ENCODE measurements around the gene ZNF385B.
"Not testable (repeated sequence)": the region's sequence is repeated elsewhere in the genome, so short reads cannot be mapped to it uniquely, and the experiment has no call there.

Gene ZNF385B

DNA sequence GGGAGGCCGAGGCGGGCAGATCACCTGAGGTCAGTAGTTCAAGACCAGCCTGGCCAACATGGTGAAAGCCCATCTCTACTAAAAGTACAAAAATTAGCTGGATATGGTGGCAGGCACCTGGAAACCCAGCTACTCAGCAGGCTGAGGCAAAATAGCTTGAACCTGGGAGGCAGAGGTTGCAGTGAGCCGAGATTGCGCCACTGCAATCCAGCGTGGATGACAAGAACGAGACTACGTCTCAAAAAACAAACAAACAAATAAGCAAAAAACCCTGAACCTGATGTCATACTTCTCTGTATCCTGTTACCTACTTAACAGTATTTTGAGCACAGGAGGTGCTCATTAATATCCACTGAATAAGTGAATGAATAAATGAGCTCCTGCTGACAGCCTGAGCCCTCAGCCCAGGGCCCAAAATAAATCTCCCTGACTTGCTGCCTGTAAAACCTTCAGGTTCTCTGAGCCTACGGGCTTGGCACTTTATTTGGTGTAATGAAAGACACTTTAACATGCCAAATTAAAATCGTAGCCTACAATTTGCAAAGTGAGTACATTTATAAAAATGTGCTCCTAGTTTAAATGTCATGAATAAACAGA lies 215.1 kb downstream of the ZNF385B start:
- no peaks in the 10 kb centered on the region for H3K27me3 Mint-ChIP-seq (ENCODE audit: low read depth)
- no peak overlapping the region for H3K4me3 Mint-ChIP-seq
- no peak for TF ChIP-seq CTCF (IDR thresholded peaks at IDR 0.05; ENCODE audit: unreplicated experiment in 3 of 3)
- no peaks in the 10 kb centered on the region for H3K36me3 Mint-ChIP-seq (ENCODE audit: low read depth)
- H3K4me1 Mint-ChIP-seq: peaks cover 52% of the 10 kb centered on the region
- no peaks in the 10 kb centered on the region for H3K9me3 Mint-ChIP-seq
- peak overlapping the region in 1 of 3 experiments; percentile 42 for H3K27ac Mint-ChIP-seq

DNA sequence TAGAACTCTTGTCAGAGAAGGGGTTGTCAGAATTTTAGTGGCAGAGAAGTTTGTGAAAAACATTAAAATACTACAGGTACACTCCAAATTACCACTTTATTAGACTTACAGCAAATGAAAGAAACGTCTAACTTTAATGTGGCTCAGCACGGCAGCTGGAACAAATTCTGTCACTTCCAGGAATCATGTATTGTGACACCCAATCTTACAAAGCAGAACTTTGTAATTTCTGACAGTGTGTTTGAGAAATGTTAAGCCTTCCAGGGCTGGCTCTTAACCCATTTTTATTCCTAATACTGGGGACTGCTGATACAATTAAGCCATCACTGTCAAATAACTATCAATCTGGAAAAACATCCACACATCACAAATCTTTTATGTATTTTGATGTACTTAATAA lies 216.4 kb downstream of the ZNF385B start:
- Mint-ChIP-seq H3K9me3 (no peaks in the 10 kb centered on the region), H3K4me3 (no peak overlapping the region), H3K27me3 (ENCODE audit: low read depth) (no peaks in the 10 kb centered on the region), H3K36me3 (ENCODE audit: low read depth) (no peaks in the 10 kb centered on the region), H3K27ac (no peak overlapping the region), H3K4me1 (peaks cover 50% of the 10 kb centered on the region)
- no peak for TF ChIP-seq CTCF (IDR thresholded peaks at IDR 0.05; ENCODE audit: unreplicated experiment in 3 of 3)

DNA sequence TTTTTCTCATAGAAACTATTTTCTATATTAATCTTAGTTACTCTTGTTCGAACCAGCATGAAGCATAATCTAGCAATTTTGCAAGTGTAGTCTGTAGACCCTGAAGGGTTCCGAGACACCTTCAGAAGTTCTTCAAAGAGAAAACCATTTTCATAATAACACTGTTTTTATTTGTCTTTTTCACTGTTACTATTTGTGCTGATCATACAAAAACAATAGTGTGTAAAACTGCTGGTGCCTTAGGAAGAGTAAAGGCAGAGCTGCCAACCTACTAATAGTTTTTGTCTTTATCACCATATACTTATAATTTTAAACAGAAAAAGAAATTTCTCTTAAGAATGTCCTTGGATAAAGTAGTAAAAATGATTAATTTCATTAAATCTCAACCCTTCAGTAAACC lies 218.9 kb downstream of the ZNF385B start:
- Mint-ChIP-seq H3K36me3 (ENCODE audit: low read depth) (no peaks in the 10 kb centered on the region), H3K27me3 (ENCODE audit: low read depth) (no peaks in the 10 kb centered on the region), H3K4me1 (peaks cover 36% of the 10 kb centered on the region), H3K9me3 (no peaks in the 10 kb centered on the region), H3K4me3 (no peak overlapping the region), H3K27ac (no peak overlapping the region)
- no peak for TF ChIP-seq CTCF (IDR thresholded peaks at IDR 0.05; ENCODE audit: unreplicated experiment in 3 of 3)

GRCh38 chr2:179636995-179637394 lies 224.4 kb downstream of the ZNF385B start:
- Mint-ChIP-seq H3K27me3 (ENCODE audit: low read depth) (peaks cover 4% of the 10 kb centered on the region), H3K4me1 (peaks cover 32% of the 10 kb centered on the region), H3K36me3 (ENCODE audit: low read depth) (peaks cover 10% of the 10 kb centered on the region), H3K9me3 (peaks cover 16% of the 10 kb centered on the region), H3K27ac (peak overlapping the region; percentile 81 to 96 (median 95)), H3K4me3 (peak overlapping the region in 2 of 3 experiments; percentile 49 to 59)
- TF ChIP-seq CTCF (IDR thresholded peaks at IDR 0.05; ENCODE audit: unreplicated experiment in 3 of 3): no peak

DNA sequence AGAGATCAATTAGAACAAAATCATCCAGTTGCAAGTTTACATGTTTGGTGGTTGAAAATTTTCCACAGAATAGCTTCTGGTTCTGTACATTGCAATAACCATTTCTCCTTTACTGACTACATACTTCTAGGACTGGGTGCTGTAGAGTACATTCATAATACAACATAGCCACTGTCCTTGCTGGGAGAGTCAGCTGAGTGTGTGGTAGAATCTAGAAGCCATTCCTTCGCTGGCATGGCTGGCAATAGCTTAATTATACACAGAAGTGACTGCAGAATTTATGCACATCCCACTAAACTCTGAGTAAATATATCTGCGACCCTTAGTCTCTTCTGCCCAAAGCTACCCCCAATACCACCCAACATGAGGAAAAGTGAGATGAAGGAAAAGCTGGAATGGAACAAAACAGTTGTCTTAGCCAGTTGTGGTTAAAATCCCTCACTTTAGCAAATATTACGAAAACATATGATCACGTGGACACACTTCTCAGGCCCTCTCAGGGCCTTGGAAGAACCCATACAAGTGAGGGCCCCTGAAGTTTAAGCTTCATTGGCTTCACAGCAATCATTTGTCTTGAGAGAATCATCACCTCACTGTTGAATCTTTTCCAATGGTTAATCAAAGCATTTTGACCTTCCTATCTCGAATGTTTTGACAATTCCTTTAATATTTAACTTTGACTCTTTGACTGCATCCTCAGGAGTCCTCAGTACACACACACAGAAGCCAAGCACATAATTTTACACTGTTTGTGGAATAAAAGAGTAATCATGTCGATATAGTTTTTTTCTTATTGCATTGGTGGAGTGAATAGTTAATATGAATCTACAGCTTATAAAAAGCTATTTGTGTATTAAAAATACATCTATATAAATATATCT lies 225.1 kb downstream of the ZNF385B start:
- peak overlapping the region; percentile 91 to 96 (median 95) for H3K27ac Mint-ChIP-seq

DNA sequence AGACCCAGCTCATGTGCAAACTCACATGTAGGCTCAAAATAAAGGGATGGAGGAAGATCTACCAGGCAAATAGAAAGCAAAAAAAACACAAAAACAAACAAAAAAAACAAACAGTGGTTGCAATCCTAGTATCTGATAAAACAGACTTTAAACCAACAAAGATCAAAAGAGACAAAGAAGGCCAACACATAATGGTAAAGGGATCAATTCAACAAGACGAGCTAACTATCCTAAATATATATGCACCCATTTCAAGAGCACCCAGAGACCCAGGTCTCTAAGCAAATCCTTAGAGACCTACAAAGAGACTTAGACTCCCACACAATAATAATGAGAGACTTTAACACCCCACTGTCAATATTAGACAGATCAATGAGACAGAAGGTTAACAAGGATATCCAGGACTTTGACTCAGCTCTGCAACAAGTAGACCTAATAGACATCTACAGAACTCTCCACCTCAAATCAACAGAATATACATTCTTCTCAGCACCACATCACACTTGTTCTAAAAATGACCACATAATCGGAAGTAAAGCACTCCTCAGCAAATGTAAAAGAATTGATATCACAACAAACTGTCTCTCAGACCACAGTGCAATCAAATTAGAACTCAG lies 229.5 kb downstream of the ZNF385B start:
- not testable (repeated sequence) for H3K27me3 Mint-ChIP-seq (ENCODE audit: low read depth); H3K27ac Mint-ChIP-seq; H3K4me3 Mint-ChIP-seq
- H3K4me1 Mint-ChIP-seq: peaks cover 16% of the 10 kb centered on the region
- H3K9me3 Mint-ChIP-seq: peaks cover 28% of the 10 kb centered on the region
- peaks cover 11% of the 10 kb centered on the region for H3K36me3 Mint-ChIP-seq (ENCODE audit: low read depth)

More for the DNA sequence above, 225.1 kb downstream of the ZNF385B start:
- Mint-ChIP-seq H3K9me3 (peaks cover 21% of the 10 kb centered on the region), H3K4me1 (peaks cover 26% of the 10 kb centered on the region), H3K4me3 (peak overlapping the region; percentile 10 to 69 (median 35)), H3K27me3 (ENCODE audit: low read depth) (peaks cover 4% of the 10 kb centered on the region), H3K36me3 (ENCODE audit: low read depth) (peaks cover 11% of the 10 kb centered on the region)
- no peak for TF ChIP-seq CTCF (IDR thresholded peaks at IDR 0.05; ENCODE audit: unreplicated experiment in 3 of 3)

- not testable (repeated sequence) for H3K4me3 Mint-ChIP-seq; H3K27ac Mint-ChIP-seq; H3K27me3 Mint-ChIP-seq (ENCODE audit: low read depth)
- Mint-ChIP-seq H3K36me3 (ENCODE audit: low read depth) (peaks cover 11% of the 10 kb centered on the region), H3K9me3 (peaks cover 28% of the 10 kb centered on the region), H3K4me1 (peaks cover 19% of the 10 kb centered on the region)
These were observed 231.6 kb downstream of the ZNF385B start for GRCh38 chr2:179629776-179630175.
